ENCODE measurements around the gene TMC1. TPM values are rescaled to one million over a fixed set of nuclear protein-coding genes. Genes with fewer than 3 reads are reported as not detected.

The TMC1 gene
- total RNA-seq, 4 donors from 2014 or later: 0.32 TPM; not detected in 3

DNA sequence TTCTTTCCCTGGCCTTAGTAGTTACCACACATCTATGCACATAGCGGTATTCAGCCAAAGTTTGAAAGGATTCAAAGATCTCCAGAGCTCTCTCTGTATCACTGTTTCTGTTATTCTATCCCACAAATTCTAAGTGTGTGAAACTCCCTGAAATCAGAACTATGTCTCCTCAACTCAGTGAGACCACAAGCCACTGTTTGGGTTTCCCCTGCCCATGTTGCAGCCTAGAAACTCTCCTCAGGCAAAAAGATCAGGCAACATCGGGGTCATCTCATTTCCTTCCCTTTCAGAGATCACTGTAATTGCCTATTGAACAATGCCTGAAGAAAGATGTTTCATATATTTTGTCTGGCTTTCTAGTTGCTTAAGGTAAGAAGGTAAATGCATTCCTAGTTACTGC, 135.6 kb downstream of the TMC1 start:
- no peaks in the 10 kb centered on the region for H3K27me3 ChIP-seq
- no peaks in the 10 kb centered on the region for H3K9me3 ChIP-seq
- no peak for DNase-seq
- 72 to 77% methylated on average over 2 of the region's 2 CpGs for WGBS, 2 donors (ENCODE audit: low coverage in 1 of 2)
- in situ Hi-C loops (cut with MboI; ENCODE audit: low pct_ligation_motif_present in 1 of 4, low pct_unique_long_range_greater_than_20kb in 1 of 4, low sequenced_read_pairs in 3 of 4): no loop called here
- H3K27ac ChIP-seq: no peak overlapping the region
- no peak overlapping the region for H3K4me3 ChIP-seq
- TF ChIP-seq POLR2A (IDR thresholded peaks at IDR 0.05): no peak
- no peak for TF ChIP-seq EP300 (IDR thresholded peaks at IDR 0.05; ENCODE audit: low read depth)
- TF ChIP-seq, protein P1, sequence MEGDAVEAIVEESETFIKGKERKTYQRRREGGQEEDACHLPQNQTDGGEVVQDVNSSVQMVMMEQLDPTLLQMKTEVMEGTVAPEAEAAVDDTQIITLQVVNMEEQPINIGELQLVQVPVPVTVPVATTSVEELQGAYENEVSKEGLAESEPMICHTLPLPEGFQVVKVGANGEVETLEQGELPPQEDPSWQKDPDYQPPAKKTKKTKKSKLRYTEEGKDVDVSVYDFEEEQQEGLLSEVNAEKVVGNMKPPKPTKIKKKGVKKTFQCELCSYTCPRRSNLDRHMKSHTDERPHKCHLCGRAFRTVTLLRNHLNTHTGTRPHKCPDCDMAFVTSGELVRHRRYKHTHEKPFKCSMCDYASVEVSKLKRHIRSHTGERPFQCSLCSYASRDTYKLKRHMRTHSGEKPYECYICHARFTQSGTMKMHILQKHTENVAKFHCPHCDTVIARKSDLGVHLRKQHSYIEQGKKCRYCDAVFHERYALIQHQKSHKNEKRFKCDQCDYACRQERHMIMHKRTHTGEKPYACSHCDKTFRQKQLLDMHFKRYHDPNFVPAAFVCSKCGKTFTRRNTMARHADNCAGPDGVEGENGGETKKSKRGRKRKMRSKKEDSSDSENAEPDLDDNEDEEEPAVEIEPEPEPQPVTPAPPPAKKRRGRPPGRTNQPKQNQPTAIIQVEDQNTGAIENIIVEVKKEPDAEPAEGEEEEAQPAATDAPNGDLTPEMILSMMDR (IDR thresholded peaks at IDR 0.05): no peak
- TF ChIP-seq POLR2AphosphoS5 (IDR thresholded peaks at IDR 0.05): no peak
- H3K36me3 ChIP-seq: no peaks in the 10 kb centered on the region
- intact Hi-C loops (cut with DNase I; ENCODE audit: low total_unique reads): no loop called here
- H3K4me1 ChIP-seq: no peaks in the 10 kb centered on the region

- WGBS, 2 donors (ENCODE audit: low coverage in 1 of 2): 80 to 100% methylated on average over 1 to 2 of the region's 2 CpGs
- intact Hi-C loops (cut with DNase I; ENCODE audit: low total_unique reads) (no loop called here), in situ Hi-C loops (cut with MboI; ENCODE audit: low pct_ligation_motif_present in 1 of 4, low pct_unique_long_range_greater_than_20kb in 1 of 4, low sequenced_read_pairs in 3 of 4) (no loop called here)
- Histone ChIP-seq H3K36me3 (no peaks in the 10 kb centered on the region), H3K27me3 (no peaks in the 10 kb centered on the region), H3K4me1 (no peaks in the 10 kb centered on the region), H3K9me3 (no peaks in the 10 kb centered on the region), H3K4me3 (no peak overlapping the region), H3K27ac (no peak overlapping the region)
- TF ChIP-seq EP300 (IDR thresholded peaks at IDR 0.05; ENCODE audit: low read depth) (no peak), POLR2A (IDR thresholded peaks at IDR 0.05) (no peak), POLR2AphosphoS5 (IDR thresholded peaks at IDR 0.05) (no peak)
- TF ChIP-seq, protein P1 (IDR thresholded peaks at IDR 0.05): no peak
- DNase-seq: no peak
These were observed 137.3 kb downstream of the TMC1 start for GRCh38 chr9:72658703-72659102.

GRCh38 chr9:72661401-72662135, 140.2 kb downstream of the TMC1 start:
- in situ Hi-C loops (cut with MboI; ENCODE audit: low pct_ligation_motif_present in 1 of 4, low pct_unique_long_range_greater_than_20kb in 1 of 4, low sequenced_read_pairs in 3 of 4): no loop called here
- intact Hi-C loops (cut with DNase I; ENCODE audit: low total_unique reads): no loop called here
- no peak overlapping the region for H3K27ac ChIP-seq
- H3K36me3 ChIP-seq: no peaks in the 10 kb centered on the region
- 57% methylated on average over 2 of the region's 2 CpGs; no CpG with 5 or more reads in 1 of the 2 donors for WGBS, 2 donors (ENCODE audit: low coverage in 1 of 2)
- TF ChIP-seq POLR2AphosphoS5 (IDR thresholded peaks at IDR 0.05): no peak
- TF ChIP-seq POLR2A (IDR thresholded peaks at IDR 0.05): no peak
- TF ChIP-seq, protein P1 (IDR thresholded peaks at IDR 0.05): no peak
- no peak for TF ChIP-seq EP300 (IDR thresholded peaks at IDR 0.05; ENCODE audit: low read depth)
- no peaks in the 10 kb centered on the region for H3K4me1 ChIP-seq
- H3K4me3 ChIP-seq: no peak overlapping the region
- DNase-seq: no peak
- H3K27me3 ChIP-seq: no peaks in the 10 kb centered on the region
- H3K9me3 ChIP-seq: no peaks in the 10 kb centered on the region

GRCh38 chr9:72665421-72665820, 144.0 kb downstream of the TMC1 start:
- Histone ChIP-seq H3K4me3 (no peak overlapping the region), H3K9me3 (no peaks in the 10 kb centered on the region), H3K4me1 (no peaks in the 10 kb centered on the region), H3K27ac (no peak overlapping the region), H3K27me3 (no peaks in the 10 kb centered on the region), H3K36me3 (no peaks in the 10 kb centered on the region)
- in situ Hi-C loops (cut with MboI; ENCODE audit: low pct_ligation_motif_present in 1 of 4, low pct_unique_long_range_greater_than_20kb in 1 of 4, low sequenced_read_pairs in 3 of 4) (no loop called here), intact Hi-C loops (cut with DNase I; ENCODE audit: low total_unique reads) (no loop called here)
- DNase-seq: no peak
- TF ChIP-seq, protein P1 (IDR thresholded peaks at IDR 0.05): no peak
- TF ChIP-seq POLR2A (IDR thresholded peaks at IDR 0.05) (no peak), EP300 (IDR thresholded peaks at IDR 0.05; ENCODE audit: low read depth) (no peak)
- 56 to 61% methylated on average over 2 of the region's 2 CpGs for WGBS, 2 donors (ENCODE audit: low coverage in 1 of 2)

All from transverse colon (tissue), 4 donors.